ENCODE measurements around the gene RNF112.
"Not testable (repeated sequence)": the region's sequence is repeated elsewhere in the genome, so short reads cannot be mapped to it uniquely, and the experiment has no call there.

Gene RNF112

DNA sequence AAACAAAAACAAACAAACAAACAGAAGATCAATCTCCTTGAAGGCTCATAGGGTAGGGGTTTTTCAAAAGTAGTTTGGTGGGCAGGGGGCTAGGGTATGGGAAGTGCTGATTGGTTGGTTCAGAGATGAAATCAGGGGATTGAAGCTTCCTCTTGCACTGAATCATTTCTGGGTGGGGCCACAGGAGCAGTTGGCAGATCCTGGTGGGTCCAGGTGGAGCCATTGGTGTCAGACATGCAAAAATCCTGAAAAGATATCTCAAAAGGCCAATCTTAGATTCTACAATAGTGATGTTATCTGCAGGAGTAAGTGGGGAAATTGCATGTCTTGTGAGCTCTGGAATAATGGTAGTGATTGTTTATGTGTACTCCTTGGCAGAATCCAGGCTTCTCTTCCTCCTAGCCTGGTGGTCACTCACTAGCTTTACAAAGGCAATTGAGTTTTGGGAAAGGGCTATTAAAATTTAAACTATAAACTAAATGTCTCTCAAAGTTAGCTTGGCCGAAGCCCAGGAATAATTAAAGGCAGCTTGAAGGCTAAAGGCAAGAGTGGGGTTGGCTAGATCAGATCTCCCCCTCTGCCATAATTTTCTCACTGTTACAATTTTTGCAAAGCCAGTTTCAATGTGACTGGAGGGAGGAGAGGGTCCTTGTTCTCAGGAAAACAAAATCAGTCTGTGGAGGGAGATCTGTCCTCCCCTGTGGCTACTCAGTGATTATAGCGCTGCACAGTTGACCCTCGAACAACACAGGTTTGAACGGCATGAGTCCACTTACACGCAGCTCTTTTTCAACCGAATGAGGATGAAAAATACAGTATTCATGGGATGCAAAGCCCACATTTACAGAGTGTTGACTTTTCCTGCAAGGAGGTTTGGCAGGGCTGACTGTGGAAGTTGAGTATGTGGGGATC lies 45.2 kb downstream of the RNF112 start:
- TF ChIP-seq, protein P1, sequence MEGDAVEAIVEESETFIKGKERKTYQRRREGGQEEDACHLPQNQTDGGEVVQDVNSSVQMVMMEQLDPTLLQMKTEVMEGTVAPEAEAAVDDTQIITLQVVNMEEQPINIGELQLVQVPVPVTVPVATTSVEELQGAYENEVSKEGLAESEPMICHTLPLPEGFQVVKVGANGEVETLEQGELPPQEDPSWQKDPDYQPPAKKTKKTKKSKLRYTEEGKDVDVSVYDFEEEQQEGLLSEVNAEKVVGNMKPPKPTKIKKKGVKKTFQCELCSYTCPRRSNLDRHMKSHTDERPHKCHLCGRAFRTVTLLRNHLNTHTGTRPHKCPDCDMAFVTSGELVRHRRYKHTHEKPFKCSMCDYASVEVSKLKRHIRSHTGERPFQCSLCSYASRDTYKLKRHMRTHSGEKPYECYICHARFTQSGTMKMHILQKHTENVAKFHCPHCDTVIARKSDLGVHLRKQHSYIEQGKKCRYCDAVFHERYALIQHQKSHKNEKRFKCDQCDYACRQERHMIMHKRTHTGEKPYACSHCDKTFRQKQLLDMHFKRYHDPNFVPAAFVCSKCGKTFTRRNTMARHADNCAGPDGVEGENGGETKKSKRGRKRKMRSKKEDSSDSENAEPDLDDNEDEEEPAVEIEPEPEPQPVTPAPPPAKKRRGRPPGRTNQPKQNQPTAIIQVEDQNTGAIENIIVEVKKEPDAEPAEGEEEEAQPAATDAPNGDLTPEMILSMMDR (IDR thresholded peaks at IDR 0.05; ENCODE audit: extremely low read depth, missing control alignments): no peak
- DNase-seq (ENCODE audit: low spot score): no peak

- no peak for DNase-seq (ENCODE audit: low spot score)
- TF ChIP-seq, protein P1 (IDR thresholded peaks at IDR 0.05; ENCODE audit: extremely low read depth, missing control alignments): no peak
Observed at GRCh38 chr17:19457046-19457445, 46.0 kb downstream of the RNF112 start.

DNA sequence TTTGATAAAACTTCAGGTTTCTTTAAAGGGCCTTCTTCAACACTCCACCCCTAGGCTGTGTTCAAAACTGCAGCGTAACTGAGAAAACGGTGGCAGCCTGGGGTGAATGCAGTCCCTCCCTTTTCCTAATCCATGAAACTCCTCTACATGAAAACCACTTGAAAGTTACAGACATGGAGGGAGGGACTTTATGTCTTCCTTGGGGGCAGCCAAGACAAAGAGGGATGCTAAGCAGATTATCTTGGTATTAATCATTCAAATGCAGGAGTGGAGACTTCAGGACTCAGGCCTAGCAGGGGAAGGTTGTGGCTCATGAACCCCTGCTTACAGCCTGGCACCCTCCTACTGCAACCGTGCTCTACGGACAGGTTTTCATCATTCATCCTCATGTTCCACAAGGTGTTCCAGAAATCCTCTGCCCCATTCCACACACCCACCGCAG lies 46.8 kb downstream of the RNF112 start:
- TF ChIP-seq, protein P1 (IDR thresholded peaks at IDR 0.05; ENCODE audit: extremely low read depth, missing control alignments): no peak
- no peak for DNase-seq (ENCODE audit: low spot score)

DNA sequence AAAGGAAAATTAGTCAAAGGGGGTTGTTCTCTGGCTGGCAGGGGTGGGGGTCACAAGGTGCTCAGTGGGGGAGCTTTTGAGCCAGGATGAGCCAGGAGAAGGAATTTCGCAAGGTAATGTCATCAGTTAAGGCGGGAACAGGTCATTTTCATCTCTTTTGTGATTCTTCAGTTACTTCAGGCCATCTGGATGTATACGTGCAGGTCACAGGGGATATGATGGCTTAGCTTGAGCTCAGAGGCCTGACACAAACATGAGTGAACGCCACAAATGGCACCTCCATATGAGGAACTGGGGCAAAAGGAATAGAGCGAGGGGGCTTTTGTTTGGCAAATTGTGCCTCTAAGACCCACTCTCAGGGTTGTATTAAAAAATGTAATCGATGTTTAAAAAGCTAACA lies 47.4 kb downstream of the RNF112 start:
- DNase-seq (ENCODE audit: low spot score): not testable (repeated sequence)

DNA sequence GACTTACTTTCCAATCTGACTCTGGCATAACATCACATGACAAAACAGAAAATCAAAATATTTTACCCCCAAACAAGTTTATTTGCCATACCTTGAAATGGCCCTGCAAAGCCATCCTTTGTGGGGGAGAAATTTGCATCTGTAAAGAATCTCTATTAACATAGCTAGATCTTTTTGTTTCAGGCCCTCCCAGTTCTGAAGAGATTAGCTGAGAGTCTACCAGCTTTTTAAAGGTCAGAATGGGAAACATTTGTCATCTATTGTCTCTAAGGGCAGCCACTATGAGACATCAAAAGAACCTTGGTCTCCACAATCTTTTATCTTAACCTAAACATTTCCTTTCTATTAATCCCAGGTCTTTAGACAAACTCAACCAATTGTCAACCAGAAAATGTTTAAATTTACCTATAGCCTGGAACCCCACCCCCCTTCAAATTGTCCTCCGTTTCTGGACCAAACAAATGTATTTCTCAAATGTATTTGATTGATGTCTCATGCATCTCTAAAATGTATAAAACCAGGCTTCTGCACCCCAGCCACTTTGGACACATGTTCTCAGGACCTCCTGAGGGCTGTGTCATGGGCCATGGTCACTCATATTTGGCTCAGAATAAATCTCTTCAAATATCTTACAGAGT lies 48.1 kb downstream of the RNF112 start:
- not testable (repeated sequence) for DNase-seq (ENCODE audit: low spot score)

DNA sequence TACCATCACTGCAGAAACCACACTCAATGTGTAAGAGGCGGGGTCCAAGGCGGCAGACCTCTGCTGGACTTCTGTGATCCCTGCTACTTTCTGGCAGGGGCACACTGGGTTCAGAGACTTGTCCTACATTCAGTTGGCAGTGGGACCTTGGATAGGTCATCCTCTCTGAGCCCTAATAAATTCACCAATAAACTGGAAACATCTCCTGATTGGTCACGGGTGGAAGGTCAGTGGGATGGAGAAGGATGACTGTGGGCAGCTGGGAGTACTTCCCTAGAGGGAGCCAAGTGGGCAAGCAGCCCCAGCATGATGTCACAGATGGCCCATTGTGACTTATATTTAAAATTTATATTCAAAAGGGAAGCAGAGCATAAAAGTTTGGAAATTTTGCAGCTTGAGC lies 49.7 kb downstream of the RNF112 start:
- DNase-seq (ENCODE audit: low spot score): no peak
- TF ChIP-seq, protein P1 (IDR thresholded peaks at IDR 0.05; ENCODE audit: extremely low read depth, missing control alignments): no peak

DNA sequence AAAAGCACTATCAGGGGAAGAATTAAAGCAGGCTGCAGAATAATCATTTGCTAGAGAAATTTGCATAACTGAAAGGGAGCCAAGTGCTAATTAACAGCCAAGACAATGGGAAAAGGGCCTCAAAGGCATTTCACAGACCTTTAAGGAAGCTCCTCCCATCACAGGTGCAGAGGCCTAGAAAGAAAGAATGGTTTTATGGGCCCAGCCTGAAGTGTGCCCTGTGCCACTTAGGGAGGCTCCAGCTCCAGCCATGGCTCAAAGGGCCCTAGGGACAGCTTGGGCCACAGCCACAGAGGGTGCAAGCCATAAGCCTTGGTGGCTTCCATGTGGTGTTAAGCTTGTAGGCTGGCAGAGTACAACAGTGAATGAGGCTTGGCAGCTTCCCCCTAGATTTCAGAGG lies 50.1 kb downstream of the RNF112 start:
- TF ChIP-seq, protein P1 (IDR thresholded peaks at IDR 0.05; ENCODE audit: extremely low read depth, missing control alignments): no peak
- no peak for DNase-seq (ENCODE audit: low spot score)

DNA sequence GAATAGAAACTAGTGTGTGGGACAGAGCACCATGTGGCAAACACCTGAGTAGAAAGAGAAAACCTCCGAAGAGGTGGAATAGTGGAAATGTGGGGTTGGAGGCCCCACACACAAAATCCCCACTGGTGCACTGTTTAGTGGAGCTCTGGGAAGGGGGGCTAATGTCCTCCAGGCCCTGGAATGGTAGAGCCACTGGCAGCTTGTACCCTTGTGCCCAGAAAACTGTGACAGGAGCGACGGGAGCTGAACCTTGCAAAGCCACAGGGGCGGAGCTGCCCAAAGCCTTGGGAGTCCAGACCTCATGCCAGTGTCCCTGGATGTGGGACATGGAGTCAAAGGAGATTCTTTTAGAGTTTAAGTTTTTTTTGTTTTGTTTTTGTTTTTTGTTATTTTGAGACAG lies 50.6 kb downstream of the RNF112 start:
- no peak for DNase-seq (ENCODE audit: low spot score)
- TF ChIP-seq, protein P1 (IDR thresholded peaks at IDR 0.05; ENCODE audit: extremely low read depth, missing control alignments): no peak

DNA sequence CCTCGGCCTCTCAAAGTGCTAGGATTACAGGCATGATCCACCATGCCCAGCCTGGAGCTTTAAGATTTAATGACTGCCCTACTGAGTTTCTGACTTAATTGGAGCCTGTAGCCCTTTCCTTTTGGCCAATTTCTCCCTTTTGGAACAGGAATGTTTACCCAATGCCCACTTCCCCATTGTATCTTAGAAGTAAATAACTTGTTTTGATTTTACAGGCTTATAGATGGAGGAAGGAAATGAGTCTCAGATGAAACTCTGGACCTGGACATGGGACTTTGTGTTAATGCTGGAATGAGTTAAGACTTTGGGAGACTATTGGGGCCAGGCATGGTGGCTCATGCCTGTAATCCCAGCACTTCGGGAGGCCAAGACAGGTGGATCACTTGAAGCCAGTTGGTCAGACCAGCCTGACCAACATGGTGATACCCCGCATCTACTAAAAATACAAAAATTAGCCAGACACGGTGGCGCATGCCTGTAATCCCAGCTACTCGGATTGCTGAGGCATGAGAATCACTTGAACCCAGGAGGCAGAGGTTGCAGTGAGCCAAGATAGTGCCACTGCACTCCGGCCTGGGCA lies 51.5 kb downstream of the RNF112 start:
- not testable (repeated sequence) for DNase-seq (ENCODE audit: low spot score)

Measured in GM20000 (cell line).